Suprapubic skin (tissue), 4 donors: ENCODE results near the gene PIP4P1.

ENCODE experiments used
- CTCF ChIP-seq, 2 donors: fragments of 200-600 bp in 1 of 2; fragments of 450-650 bp in 1 of 2; sonication (generic) in 1 of 2; IDR thresholded peaks; one replicate each; pipeline ENCODE4 v1.5.1; 2016 to 2019; ENCODE audit warnings: antibody characterized with exemption in 2 of 2, mild to moderate bottlenecking in 1 of 2, moderate library complexity in 1 of 2
- EP300 ChIP-seq: sonication (generic); formaldehyde crosslinking; IDR thresholded peaks from one replicate; pipeline ENCODE4 v1.6.1; 2017; ENCODE audit warnings: antibody characterized with exemption
- POLR2A ChIP-seq, 2 donors: fragments of 450-650 bp; IDR thresholded peaks; one replicate each; pipeline ENCODE4 v1.6.1; 2017; ENCODE audit warnings: antibody characterized with exemption in 2 of 2, mild to moderate bottlenecking in 2 of 2, moderate library complexity in 2 of 2
- POLR2AphosphoS5 ChIP-seq, 3 donors: sonication (generic); formaldehyde crosslinking; IDR thresholded peaks; one replicate each; pipeline ENCODE4 v1.6.1; 2017; ENCODE audit warnings: antibody characterized with exemption in 3 of 3

- no peak for TF ChIP-seq CTCF (IDR thresholded peaks at IDR 0.05)
- TF ChIP-seq EP300: no peak
- no peak for TF ChIP-seq POLR2AphosphoS5 (IDR thresholded peaks at IDR 0.05)
- TF ChIP-seq POLR2A (IDR thresholded peaks at IDR 0.05): no peak
Observed at GRCh38 chr14:20493634-20494033, 32.4 kb upstream of the PIP4P1 start.
